ENCODE data around the gene NCKAP5.

Gene NCKAP5

GRCh38 chr2:133193544-133194361, 374.5 kb downstream of the NCKAP5 start:
- DNase-seq, result no peak

- DNase-seq, result no peak
Measured at GRCh38 chr2:133192028-133192427, 376.2 kb downstream of the NCKAP5 start.

GRCh38 chr2:133177196-133177595, 391.1 kb downstream of the NCKAP5 start:
- DNase-seq, result no peak

GRCh38 chr2:133175926-133176325, 392.3 kb downstream of the NCKAP5 start:
- DNase-seq, result no peak

GRCh38 chr2:133173224-133173623, 395.0 kb downstream of the NCKAP5 start:
- no peak for DNase-seq

- DNase-seq, result no peak
Measured at GRCh38 chr2:133171393-133172004, 396.8 kb downstream of the NCKAP5 start.

- DNase-seq, result no peak
Measured at GRCh38 chr2:133169274-133169912, 398.9 kb downstream of the NCKAP5 start.

GRCh38 chr2:133167990-133168389, 400.3 kb downstream of the NCKAP5 start:
- DNase-seq, result no peak

- no peak for DNase-seq
Measured at GRCh38 chr2:133167223-133167622, 401.0 kb downstream of the NCKAP5 start.

GRCh38 chr2:133166031-133166430, 402.2 kb downstream of the NCKAP5 start:
- no peak for DNase-seq

- no peak for DNase-seq
Measured at GRCh38 chr2:133163111-133163510, 405.2 kb downstream of the NCKAP5 start.

- DNase-seq, result no peak
Measured at GRCh38 chr2:133158442-133158841, 409.8 kb downstream of the NCKAP5 start.

- no peak for DNase-seq
Measured at GRCh38 chr2:133158024-133158423, 410.2 kb downstream of the NCKAP5 start.

GRCh38 chr2:133157141-133157540, 411.1 kb downstream of the NCKAP5 start:
- no peak for DNase-seq

GRCh38 chr2:133152801-133153200, 415.5 kb downstream of the NCKAP5 start:
- DNase-seq, result no peak

GRCh38 chr2:133148187-133148586, 420.1 kb downstream of the NCKAP5 start:
- no peak for DNase-seq

- DNase-seq, result no peak
Measured at GRCh38 chr2:133146893-133147292, 421.4 kb downstream of the NCKAP5 start.

- DNase-seq, result no peak
Measured at GRCh38 chr2:133143645-133144044, 424.6 kb downstream of the NCKAP5 start.

GRCh38 chr2:133142087-133142486, 426.2 kb downstream of the NCKAP5 start:
- DNase-seq, result no peak

GRCh38 chr2:133140620-133141019, 427.6 kb downstream of the NCKAP5 start:
- no peak for DNase-seq

- no peak for DNase-seq
Measured at GRCh38 chr2:133139847-133140533, 428.3 kb downstream of the NCKAP5 start.

GRCh38 chr2:133138693-133139092, 429.6 kb downstream of the NCKAP5 start:
- DNase-seq, result no peak

GRCh38 chr2:133135035-133135654, 433.1 kb downstream of the NCKAP5 start:
- DNase-seq, result no peak
